GM18951 (cell line): ENCODE measurements around the gene MCRIP2.

Experiments
- POLR2A ChIP-seq: IDR thresholded peaks from 4 replicates; pipeline ENCODE4 v1.6.1; 2011; ENCODE audit warnings: mild to moderate bottlenecking; ENCODE audit not compliant: insufficient read length, insufficient read depth; ENCODE audit errors: extremely low read depth
- in situ Hi-C: fragments of 300-500 bp; cut with MboI; formaldehyde crosslinking; loops from one replicate; pipeline ENCODE4 v1.12.0; 2022; ENCODE audit warnings: low sequenced_read_pairs, mixed read lengths, inconsistent platforms; ENCODE audit not compliant: unreplicated experiment

Gene MCRIP2

DNA sequence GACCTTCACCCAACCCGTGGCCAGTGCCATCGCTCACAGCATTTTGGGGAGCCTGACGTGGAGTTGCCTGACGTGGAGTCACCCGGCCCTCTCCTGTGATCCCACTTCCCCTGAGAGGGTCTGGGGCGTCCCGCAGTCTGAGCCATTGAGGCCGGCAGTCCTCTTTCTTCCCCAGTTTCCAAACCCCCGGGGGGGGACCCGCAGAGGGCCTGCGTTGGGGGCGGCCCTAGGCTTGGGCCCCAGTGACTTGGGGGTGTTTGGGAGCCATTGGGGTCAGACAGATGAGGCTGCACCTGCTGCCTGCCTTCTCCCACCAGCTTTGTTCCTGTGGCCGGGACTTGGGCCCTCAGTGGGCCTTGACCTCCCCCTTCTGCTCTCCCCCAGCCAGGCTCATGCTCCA is 28.0 kb downstream of the MCRIP2 start:
- no peak for TF ChIP-seq POLR2A
- in situ Hi-C loops, result no loop called here

DNA sequence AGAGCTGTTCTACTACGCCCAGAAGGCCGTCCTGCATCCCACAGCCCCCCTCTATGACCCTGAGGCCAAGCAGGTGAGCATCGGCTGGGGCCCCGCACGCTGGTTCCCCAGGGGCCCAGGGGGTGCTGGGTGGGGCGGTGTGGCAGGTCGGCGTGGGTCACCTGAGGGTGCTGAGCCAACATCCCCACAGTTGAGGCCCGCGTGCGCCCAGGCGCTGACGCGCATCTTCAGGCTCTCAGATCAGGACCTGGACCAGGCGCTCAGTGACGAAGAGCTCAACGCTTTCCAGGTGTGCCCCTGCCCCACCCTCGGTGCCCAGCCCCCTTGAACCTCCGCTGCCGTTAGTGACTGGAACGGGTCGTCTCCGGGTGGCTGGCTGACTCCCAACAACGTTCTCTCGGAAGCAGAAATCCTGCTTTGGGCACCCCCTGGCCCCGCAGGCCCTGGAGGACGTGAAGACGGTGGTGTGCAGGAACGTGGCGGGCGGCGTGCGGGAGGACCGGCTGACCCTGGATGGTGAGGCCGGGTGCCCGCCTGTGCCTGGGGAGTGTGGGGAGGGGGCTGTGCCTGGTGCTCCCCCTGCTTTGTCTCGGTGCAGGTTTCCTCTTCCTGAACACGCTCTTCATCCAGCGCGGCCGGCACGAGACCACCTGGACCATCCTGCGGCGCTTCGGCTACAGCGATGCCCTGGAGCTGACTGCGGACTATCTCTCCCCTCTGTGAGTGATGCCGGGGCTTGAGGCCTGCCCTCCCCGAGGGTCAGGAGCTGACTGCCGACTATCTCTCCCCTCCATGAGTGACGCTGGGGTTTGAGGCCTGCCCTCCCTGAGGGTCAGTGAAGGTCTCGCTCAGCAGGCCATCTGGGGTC is 29.1 kb downstream of the MCRIP2 start:
- no peak for TF ChIP-seq POLR2A
- in situ Hi-C loops, result no loop called here

- no peak for TF ChIP-seq POLR2A
Measured at GRCh38 chr16:671353-672131, 29.9 kb downstream of the MCRIP2 start.

DNA sequence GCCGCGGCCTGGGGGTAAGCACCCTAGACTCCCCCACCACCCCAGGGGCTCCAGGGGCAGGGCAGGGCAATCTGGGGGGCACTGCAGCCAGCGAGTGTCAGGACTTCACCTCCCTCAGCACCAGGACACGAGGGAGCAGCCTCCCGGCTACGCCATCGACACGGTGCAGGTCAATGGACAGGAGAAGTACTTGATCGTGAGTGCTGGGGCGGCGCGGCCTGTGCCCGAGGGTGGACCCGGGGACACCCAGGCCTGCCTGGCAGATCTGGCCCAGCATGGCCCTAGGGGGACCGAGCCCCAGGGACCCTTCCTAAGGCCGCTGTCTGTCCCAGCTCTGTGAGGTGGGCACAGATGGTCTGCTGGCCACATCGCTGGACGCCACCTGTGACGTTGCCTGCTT is 30.7 kb downstream of the MCRIP2 start:
- no peak for TF ChIP-seq POLR2A
- in situ Hi-C loops, result no loop called here

More at GRCh38 chr16:671353-672131, 29.9 kb downstream of the MCRIP2 start:
- in situ Hi-C loops, result no loop called here

DNA sequence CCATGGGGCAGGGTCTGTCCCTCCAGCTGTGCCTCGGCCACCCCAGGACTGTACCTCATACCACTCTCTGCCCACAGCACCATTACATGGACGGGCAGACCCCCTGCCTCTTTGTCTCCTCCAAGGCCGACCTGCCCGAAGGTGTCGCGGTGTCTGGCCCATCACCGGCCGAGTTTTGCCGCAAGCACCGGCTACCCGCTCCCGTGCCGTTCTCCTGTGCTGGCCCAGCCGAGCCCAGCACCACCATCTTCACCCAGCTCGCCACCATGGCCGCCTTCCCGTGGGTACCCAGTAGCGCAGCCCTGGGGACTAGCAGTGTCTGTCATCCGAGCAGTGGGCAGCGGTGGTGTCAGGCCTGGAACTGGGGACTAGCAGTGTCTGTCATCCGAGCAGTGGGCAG is 31.2 kb downstream of the MCRIP2 start:
- in situ Hi-C loops, result no loop called here
- no peak for TF ChIP-seq POLR2A

DNA sequence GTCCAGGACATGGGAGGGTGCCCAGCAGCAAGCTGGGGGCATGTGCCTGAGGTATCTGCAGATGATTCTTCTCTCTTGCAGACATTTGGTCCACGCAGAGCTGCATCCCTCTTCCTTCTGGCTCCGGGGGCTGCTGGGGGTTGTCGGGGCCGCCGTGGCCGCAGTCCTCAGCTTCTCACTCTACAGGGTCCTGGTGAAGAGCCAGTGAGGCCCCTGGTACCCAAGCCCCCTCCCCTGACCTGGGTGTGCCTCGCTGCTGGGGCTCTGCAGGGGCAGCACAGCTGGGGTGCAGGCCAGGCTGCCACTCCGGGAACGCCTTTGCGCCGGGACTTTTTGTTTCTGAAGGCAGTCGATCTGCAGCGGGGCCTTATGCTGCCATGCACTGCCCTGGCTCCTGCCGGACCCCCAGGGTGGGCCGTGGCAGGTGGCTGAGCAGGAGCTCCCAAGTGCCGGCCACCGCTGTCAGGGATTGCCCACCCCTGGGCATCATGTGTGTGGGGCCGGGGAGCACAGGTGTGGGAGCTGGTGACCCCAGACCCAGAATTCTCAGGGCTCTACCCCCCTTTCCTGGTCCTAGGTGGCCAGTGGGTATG is 31.9 kb downstream of the MCRIP2 start:
- no peak for TF ChIP-seq POLR2A
- in situ Hi-C loops, result no loop called here

- no peak for TF ChIP-seq POLR2A
- in situ Hi-C loops, result no loop called here
Measured at GRCh38 chr16:674214-674881, 32.7 kb downstream of the MCRIP2 start.

- no peak for TF ChIP-seq POLR2A
- in situ Hi-C loops, result no loop called here
Measured at GRCh38 chr16:674968-675883, 33.6 kb downstream of the MCRIP2 start, which contains the start of gene RHBDL1. TSS of gene RHBDL1 (plus strand) at chr16:675671. CDS start at chr16:675791, 120 bp downstream.

- in situ Hi-C loops, result no loop called here
- TF ChIP-seq POLR2A, result no peak
Measured at GRCh38 chr16:675884-676564, 34.4 kb downstream of the MCRIP2 start.

GRCh38 chr16:676565-676902 is 34.9 kb downstream of the MCRIP2 start:
- in situ Hi-C loops, result no loop called here
- no peak for TF ChIP-seq POLR2A

- in situ Hi-C loops, result no loop called here
- TF ChIP-seq POLR2A, result no peak
Measured at GRCh38 chr16:676913-677312, 35.3 kb downstream of the MCRIP2 start.
